K562 (cell line): ENCODE measurements around the gene MRPL38. TPM values are rescaled to one million over a fixed set of nuclear protein-coding genes. Genes with fewer than 3 reads are reported as not detected.

Experiments used
- BMI1 ChIP-seq: fragments of 150-350 bp; IDR thresholded peaks from 2 replicates; pipeline ENCODE4 v1.6.1; 2014; ENCODE audit warnings: low read length
- BRF2 ChIP-seq: IDR thresholded peaks from 3 replicates; pipeline ENCODE4 v1.6.1; 2011; ENCODE audit warnings: borderline replicate concordance, mild to moderate bottlenecking; ENCODE audit not compliant: insufficient read length, insufficient read depth
- E2F3 ChIP-seq: fragments of 250-450 bp; sonication (Bioruptor Pico); IDR thresholded peaks from 2 replicates; pipeline ENCODE4 v1.4.0; 2020; ENCODE audit warnings: mild to moderate bottlenecking
- E2F5 ChIP-seq: sonication (generic); formaldehyde crosslinking; IDR thresholded peaks from 2 replicates; pipeline ENCODE4 v1.8.0; 2022; ENCODE audit warnings: mild to moderate bottlenecking, missing genetic modification reagents
- ERF ChIP-seq: fragments of 450-650 bp; formaldehyde crosslinking; IDR thresholded peaks from 2 replicates; pipeline ENCODE4 v1.4.0; 2020; ENCODE audit warnings: mild to moderate bottlenecking, mixed read lengths
- MTF1 ChIP-seq: fragments of 250-450 bp; sonication (Bioruptor Pico); IDR thresholded peaks from 2 replicates; pipeline ENCODE4 v1.9.0; 2021; ENCODE audit warnings: moderate library complexity, mild to moderate bottlenecking, inconsistent platforms, borderline replicate concordance
- NCOA2 ChIP-seq, 2 experiments: fragments of 450-650 bp; IDR thresholded peaks; 2 replicates each; pipeline ENCODE4 v1.6.1; 2018; ENCODE audit warnings: mild to moderate bottlenecking in 2 of 2, moderate library complexity in 1 of 2; ENCODE audit not compliant: partially characterized antibody in 2 of 2
- POLR2H ChIP-seq: IDR thresholded peaks from 2 replicates; pipeline ENCODE4 v1.6.1; 2016; ENCODE audit warnings: missing genetic modification characterization, low read depth, mild to moderate bottlenecking, control low read depth, missing compliant biosample characterization, moderate library complexity
- PTRF ChIP-seq: fragments of 450-650 bp; IDR thresholded peaks from 2 replicates; pipeline ENCODE4 v1.6.1; 2016; ENCODE audit warnings: mild to moderate bottlenecking, missing genetic modification characterization, missing compliant biosample characterization
- SMAD3 ChIP-seq: fragments of 450-650 bp; formaldehyde crosslinking; conservative IDR thresholded peaks from 2 replicates; pipeline ENCODE4 v1.4.0; 2020; ENCODE audit warnings: mild to moderate bottlenecking
- SREBF2 ChIP-seq: sonication (generic); formaldehyde crosslinking; IDR thresholded peaks from 2 replicates; pipeline ENCODE4 v1.4.0; 2020; ENCODE audit warnings: mild to moderate bottlenecking, missing genetic modification reagents
- TGIF2 ChIP-seq: sonication (generic); formaldehyde crosslinking; IDR thresholded peaks from 2 replicates; pipeline ENCODE4 v1.8.1; 2022; ENCODE audit warnings: mild to moderate bottlenecking, missing genetic modification reagents, moderate library complexity
- ZC3H4 ChIP-seq: sonication (generic); formaldehyde crosslinking; IDR thresholded peaks from 2 replicates; pipeline ENCODE4 v1.9.0; 2021; ENCODE audit warnings: missing genetic modification reagents, borderline replicate concordance
- ZFP36 ChIP-seq: fragments of 150-350 bp; IDR thresholded peaks from 2 replicates; pipeline ENCODE4 v1.6.1; 2018; ENCODE audit warnings: low read length, low read depth; ENCODE audit not compliant: partially characterized antibody
- ZNF639 ChIP-seq, 2 experiments: fragments of 200-800 bp in 1 of 2; sonication (Bioruptor generic) in 1 of 2; sonication (generic) in 1 of 2; formaldehyde crosslinking in 1 of 2; IDR thresholded peaks in 1 of 2; conservative IDR thresholded peaks in 1 of 2; 2 replicates each; pipeline versions ENCODE4 v1.5.0 to v1.6.1; 2016 to 2020; ENCODE audit warnings: missing compliant biosample characterization in 1 of 2, missing genetic modification characterization in 1 of 2, missing genetic modification reagents in 1 of 2
- polyA plus RNA-seq, 8 experiments: library from polyadenylated mRNA; depleted of rRNA in 4 of 8; stranded (reverse) in 5 of 8; unstranded in 3 of 8; fragments of >200 nt; fragmentation: Nextera tagmentation in 2 of 8; fragmentation: Illumina TruSeq in 1 of 8; extraction: Ambion mirVana in 2 of 8; extraction: Trizol in 1 of 8; gene quantifications; 2 replicates each; pipeline versions ENCODE4 v1.2.1 to v1.2.3, GENCODE V29; 2011 to 2014; ENCODE audit warnings: inconsistent platforms in 1 of 8, missing spikeins in 1 of 8
- total RNA-seq, 7 experiments: library from RNA; depleted of rRNA in 6 of 7; stranded (reverse); fragments of >200 nt in 6 of 7; fragmentation: Illumina TruSeq in 2 of 7; extraction: Trizol in 2 of 7; gene quantifications; 2 replicates each; pipeline versions ENCODE4 v1.2.1 to v1.2.3, GENCODE V29; 2011 to 2021; ENCODE audit warnings: low replicate concordance in 1 of 7
- TF ChIP-seq, protein P1 (sequence below): sonication (generic); formaldehyde crosslinking; IDR thresholded peaks from 2 replicates; pipeline ENCODE4 v1.8.1; 2023; ENCODE audit warnings: mild to moderate bottlenecking, missing genetic modification reagents
- TF ChIP-seq, protein P2 (sequence below): sonication (generic); formaldehyde crosslinking; IDR thresholded peaks from 2 replicates; pipeline ENCODE4 v1.8.0; 2023; ENCODE audit warnings: mild to moderate bottlenecking, missing genetic modification reagents

Gene MRPL38
- total and polyA plus RNA-seq, 9 of the 15 experiments (the other 6 are each of a cell fraction or from before 2014, with no cell fraction given) = 4.5 to 154 (median 48.5) TPM

GRCh38 chr17:75855310-75856061 is 49.2 kb downstream of the MRPL38 start, which contains the start of gene WBP2 (continued):
- TF ChIP-seq, protein P1, sequence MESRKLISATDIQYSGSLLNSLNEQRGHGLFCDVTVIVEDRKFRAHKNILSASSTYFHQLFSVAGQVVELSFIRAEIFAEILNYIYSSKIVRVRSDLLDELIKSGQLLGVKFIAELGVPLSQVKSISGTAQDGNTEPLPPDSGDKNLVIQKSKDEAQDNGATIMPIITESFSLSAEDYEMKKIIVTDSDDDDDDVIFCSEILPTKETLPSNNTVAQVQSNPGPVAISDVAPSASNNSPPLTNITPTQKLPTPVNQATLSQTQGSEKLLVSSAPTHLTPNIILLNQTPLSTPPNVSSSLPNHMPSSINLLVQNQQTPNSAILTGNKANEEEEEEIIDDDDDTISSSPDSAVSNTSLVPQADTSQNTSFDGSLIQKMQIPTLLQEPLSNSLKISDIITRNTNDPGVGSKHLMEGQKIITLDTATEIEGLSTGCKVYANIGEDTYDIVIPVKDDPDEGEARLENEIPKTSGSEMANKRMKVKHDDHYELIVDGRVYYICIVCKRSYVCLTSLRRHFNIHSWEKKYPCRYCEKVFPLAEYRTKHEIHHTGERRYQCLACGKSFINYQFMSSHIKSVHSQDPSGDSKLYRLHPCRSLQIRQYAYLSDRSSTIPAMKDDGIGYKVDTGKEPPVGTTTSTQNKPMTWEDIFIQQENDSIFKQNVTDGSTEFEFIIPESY (CRISPR knock-in tag) = peak; percentile 63; the same call in 1 of the 2 replicates
- TF ChIP-seq SREBF2 (no peak), MTF1 (CRISPR knock-in tag) (no peak), BMI1 (no peak), NCOA2 (IDR thresholded peaks at IDR 0.05; ENCODE audit: partially characterized antibody in 2 of 2) (no peak), BRF2 (no peak), E2F3 (CRISPR knock-in tag) (peak; percentile 48; the same call in 1 of the 2 replicates), ZFP36 (no peak), ERF (CRISPR knock-in tag) (peak; percentile 58; the same call in 1 of the 2 replicates), ZNF639 (CRISPR knock-in tag; conservative IDR thresholded peaks at IDR 0.05 in 1 of 2, IDR thresholded peaks at IDR 0.05 in 1 of 2) (peak in 1 of 2 experiments; percentile 88; a peak in 2 of 4 replicates), ZC3H4 (CRISPR knock-in tag) (peak; percentile 82; the same call in 1 of the 2 replicates), PTRF (tag) (no peak), SMAD3 (CRISPR knock-in tag) (no peak), E2F5 (CRISPR knock-in tag) (peak; percentile 74; the same call in 1 of the 2 replicates), TGIF2 (no peak), POLR2H (tag) (peak; percentile 93)
- TF ChIP-seq, protein P2, sequence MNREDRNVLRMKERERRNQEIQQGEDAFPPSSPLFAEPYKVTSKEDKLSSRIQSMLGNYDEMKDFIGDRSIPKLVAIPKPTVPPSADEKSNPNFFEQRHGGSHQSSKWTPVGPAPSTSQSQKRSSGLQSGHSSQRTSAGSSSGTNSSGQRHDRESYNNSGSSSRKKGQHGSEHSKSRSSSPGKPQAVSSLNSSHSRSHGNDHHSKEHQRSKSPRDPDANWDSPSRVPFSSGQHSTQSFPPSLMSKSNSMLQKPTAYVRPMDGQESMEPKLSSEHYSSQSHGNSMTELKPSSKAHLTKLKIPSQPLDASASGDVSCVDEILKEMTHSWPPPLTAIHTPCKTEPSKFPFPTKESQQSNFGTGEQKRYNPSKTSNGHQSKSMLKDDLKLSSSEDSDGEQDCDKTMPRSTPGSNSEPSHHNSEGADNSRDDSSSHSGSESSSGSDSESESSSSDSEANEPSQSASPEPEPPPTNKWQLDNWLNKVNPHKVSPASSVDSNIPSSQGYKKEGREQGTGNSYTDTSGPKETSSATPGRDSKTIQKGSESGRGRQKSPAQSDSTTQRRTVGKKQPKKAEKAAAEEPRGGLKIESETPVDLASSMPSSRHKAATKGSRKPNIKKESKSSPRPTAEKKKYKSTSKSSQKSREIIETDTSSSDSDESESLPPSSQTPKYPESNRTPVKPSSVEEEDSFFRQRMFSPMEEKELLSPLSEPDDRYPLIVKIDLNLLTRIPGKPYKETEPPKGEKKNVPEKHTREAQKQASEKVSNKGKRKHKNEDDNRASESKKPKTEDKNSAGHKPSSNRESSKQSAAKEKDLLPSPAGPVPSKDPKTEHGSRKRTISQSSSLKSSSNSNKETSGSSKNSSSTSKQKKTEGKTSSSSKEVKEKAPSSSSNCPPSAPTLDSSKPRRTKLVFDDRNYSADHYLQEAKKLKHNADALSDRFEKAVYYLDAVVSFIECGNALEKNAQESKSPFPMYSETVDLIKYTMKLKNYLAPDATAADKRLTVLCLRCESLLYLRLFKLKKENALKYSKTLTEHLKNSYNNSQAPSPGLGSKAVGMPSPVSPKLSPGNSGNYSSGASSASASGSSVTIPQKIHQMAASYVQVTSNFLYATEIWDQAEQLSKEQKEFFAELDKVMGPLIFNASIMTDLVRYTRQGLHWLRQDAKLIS (CRISPR knock-in tag) = no peak; the same call in none of the 2 replicates
